HG02610 (cell line): ENCODE measurements around the gene EARS2.
"Not testable (repeated sequence)": the region's sequence is repeated elsewhere in the genome, so short reads cannot be mapped to it uniquely, and the experiment has no call there.

ENCODE experiments used
- ATAC-seq: cut with Tn5 transposase; IDR thresholded peaks from one replicate; pipeline ENCODE4 v1.9.1; 2021; ENCODE audit warnings: mild to moderate bottlenecking, moderate library complexity; ENCODE audit not compliant: unreplicated experiment

EARS2 gene

GRCh38 chr16:23485257-23485614, 71.9 kb downstream of the EARS2 start:
- no peak for ATAC-seq

DNA sequence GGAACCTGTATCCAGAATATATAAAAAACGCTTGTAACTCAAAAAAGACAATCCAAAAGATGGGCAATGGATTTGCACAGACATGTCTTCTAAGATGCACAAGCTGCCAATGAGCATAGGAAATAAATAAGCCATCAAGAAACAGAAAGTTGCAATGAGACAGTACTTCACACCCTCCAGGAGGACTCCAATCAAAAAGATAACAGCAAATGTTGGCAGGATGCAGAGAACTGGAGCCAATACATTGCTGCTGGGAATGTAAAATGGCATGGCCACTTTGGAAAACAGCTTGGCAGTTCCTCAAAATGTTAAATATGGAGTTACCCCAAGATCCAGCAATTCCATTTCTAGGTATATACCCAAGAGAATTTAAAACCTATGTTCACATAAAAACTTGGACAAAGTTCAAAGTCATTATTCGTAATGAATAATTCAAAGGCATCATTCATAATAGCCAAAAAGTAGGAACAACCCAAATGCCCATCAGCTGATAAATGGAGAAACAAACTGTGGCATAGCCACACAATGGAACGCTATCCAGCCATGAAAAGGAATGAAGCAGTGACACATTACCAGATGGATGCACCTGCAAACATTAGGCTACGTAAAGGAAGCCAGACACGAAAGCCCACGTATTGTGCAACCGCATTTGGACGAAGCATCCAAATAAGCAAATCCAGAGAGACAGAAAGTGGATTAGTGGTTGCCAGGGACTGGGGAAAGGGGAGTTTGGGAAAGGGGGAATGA, 72.5 kb downstream of the EARS2 start:
- no peak for ATAC-seq

DNA sequence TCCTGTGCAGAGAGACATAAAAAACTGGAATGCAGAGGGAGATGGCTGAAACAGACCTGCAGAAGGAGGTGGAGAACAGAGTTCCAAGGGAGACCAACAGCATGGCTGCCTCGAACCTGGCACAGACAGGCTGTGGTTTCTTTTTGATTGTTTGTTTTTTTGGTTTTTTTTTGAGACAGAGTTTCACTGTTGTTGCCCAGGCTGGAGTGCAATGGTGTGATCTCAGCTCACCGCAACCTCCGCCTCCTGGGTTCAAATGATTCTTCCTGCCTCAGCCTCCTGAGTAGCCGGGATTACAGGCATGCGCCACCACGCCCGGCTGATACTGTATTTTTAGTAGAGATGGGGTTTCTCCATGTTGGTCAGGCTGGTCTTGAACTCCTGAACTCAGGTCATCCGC, 73.7 kb downstream of the EARS2 start:
- not testable (repeated sequence) for ATAC-seq

GRCh38 chr16:23482778-23483177, 74.4 kb downstream of the EARS2 start:
- peak; percentile 89 for ATAC-seq

DNA sequence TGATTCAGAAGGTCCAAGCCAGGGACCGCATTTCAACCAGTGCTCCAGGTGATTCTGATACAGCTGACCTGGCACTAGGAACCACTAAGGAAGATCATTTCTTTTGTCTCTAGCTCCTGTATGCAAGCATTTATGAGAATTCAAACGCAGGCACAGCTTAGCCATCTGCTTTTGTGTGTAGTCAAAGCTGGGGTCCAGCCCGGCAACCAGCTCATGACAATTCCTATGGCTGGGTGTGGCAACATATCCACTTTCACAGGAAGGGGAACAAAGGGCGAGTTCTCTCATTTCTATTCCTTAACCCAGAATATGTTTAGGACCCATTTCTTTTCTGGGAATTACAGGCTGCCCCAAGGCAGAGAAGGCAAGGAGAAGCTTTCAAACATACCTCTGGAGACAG, 76.9 kb downstream of the EARS2 start:
- ATAC-seq = no peak

GRCh38 chr16:23479138-23479537, 78.0 kb downstream of the EARS2 start:
- no peak for ATAC-seq

GRCh38 chr16:23478566-23478965, 78.6 kb downstream of the EARS2 start:
- no peak for ATAC-seq

DNA sequence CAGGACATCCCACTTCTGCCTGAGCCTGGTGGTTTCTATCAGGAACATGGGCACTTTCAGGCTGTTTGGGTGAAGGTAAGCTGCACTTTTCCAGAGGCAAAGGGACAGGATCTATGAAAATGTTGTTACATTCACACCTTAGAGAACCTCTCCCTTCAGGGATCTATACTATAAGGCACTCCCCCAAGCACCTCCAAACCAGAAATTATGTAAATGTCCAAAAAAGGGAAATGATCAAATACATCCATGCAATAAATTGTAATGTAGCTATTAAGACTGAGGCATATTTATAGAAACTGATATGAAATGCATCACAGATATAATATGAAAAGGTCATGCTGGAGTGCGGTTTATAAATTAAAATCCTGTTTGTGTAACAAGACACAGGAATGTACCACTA, 80.9 kb downstream of the EARS2 start:
- ATAC-seq = no peak
